Mesothelial cell of epicardium (in vitro differentiated cells): ENCODE data around the gene HSPB2. TPM values are rescaled to one million over a fixed set of nuclear protein-coding genes. Genes with fewer than 3 reads are reported as not detected.
A peak's percentile ranks its signal among the peaks of the same experiment; 100 is the strongest.

Source experiments
- DNase-seq, 2 experiments: peaks; one replicate each; pipeline ENCODE4 v3.0.0; 2021; ENCODE audit warnings: low spot score in 2 of 2; ENCODE audit not compliant: unreplicated experiment in 2 of 2
- H3K27ac Mint-ChIP-seq: 2 replicates; pipeline ENCODE4 v1.8.0; 2021; ENCODE audit warnings: mixed read lengths
- H3K27me3 Mint-ChIP-seq: 2 replicates; pipeline ENCODE4 v1.8.0; 2021; ENCODE audit warnings: low read depth, mixed read lengths
- H3K36me3 Mint-ChIP-seq: 2 replicates; pipeline ENCODE4 v1.8.0; 2021; ENCODE audit warnings: mixed read lengths
- H3K4me1 Mint-ChIP-seq: 2 replicates; pipeline ENCODE4 v1.8.0; 2021; ENCODE audit warnings: mixed read lengths
- H3K4me3 Mint-ChIP-seq: 2 replicates; pipeline ENCODE4 v1.8.0; 2021; ENCODE audit warnings: mild to moderate bottlenecking, moderate library complexity, mixed read lengths
- H3K9me3 Mint-ChIP-seq: 2 replicates; pipeline ENCODE4 v1.8.0; 2021; ENCODE audit warnings: mixed read lengths
- CTCF ChIP-seq: fragments of 200-600 bp; sonication (generic); IDR thresholded peaks from one replicate; pipeline ENCODE4 v1.5.0; 2021; ENCODE audit warnings: antibody characterized with exemption; ENCODE audit not compliant: unreplicated experiment
- total RNA-seq: library from RNA; stranded (reverse); gene quantifications from 3 replicates; pipeline ENCODE4 v1.2.1, GENCODE V29; 2021

Gene HSPB2
- total RNA-seq, 1 donor from 2014 or later, result 0.22 TPM

- no peak for DNase-seq
- H3K27ac Mint-ChIP-seq, result no peak overlapping the region
- no peaks in the 10 kb centered on the region for H3K9me3 Mint-ChIP-seq
- peaks cover 2% of the 10 kb centered on the region for H3K36me3 Mint-ChIP-seq
- no peak for TF ChIP-seq CTCF
- peaks cover 27% of the 10 kb centered on the region for H3K4me1 Mint-ChIP-seq
- no peak overlapping the region for H3K4me3 Mint-ChIP-seq
- no peaks in the 10 kb centered on the region for H3K27me3 Mint-ChIP-seq
These were observed 29.4 kb downstream of the HSPB2 start for GRCh38 chr11:111941963-111942362.

GRCh38 chr11:111942829-111943228 is 30.3 kb downstream of the HSPB2 start:
- H3K4me3 Mint-ChIP-seq, result no peak overlapping the region
- H3K27me3 Mint-ChIP-seq, result no peaks in the 10 kb centered on the region
- H3K9me3 Mint-ChIP-seq, result no peaks in the 10 kb centered on the region
- H3K36me3 Mint-ChIP-seq, result peaks cover 2% of the 10 kb centered on the region
- DNase-seq, result no peak
- no peak for TF ChIP-seq CTCF
- H3K4me1 Mint-ChIP-seq, result peaks cover 22% of the 10 kb centered on the region
- H3K27ac Mint-ChIP-seq, result no peak overlapping the region

- peaks cover 9% of the 10 kb centered on the region for H3K4me1 Mint-ChIP-seq
- TF ChIP-seq CTCF, result no peak
- H3K36me3 Mint-ChIP-seq, result peaks cover 2% of the 10 kb centered on the region
- peak overlapping the region; percentile 68 for H3K27ac Mint-ChIP-seq
- H3K27me3 Mint-ChIP-seq, result no peaks in the 10 kb centered on the region
- H3K9me3 Mint-ChIP-seq, result no peaks in the 10 kb centered on the region
- no peak overlapping the region for H3K4me3 Mint-ChIP-seq
- no peak for DNase-seq
These were observed 31.6 kb downstream of the HSPB2 start for GRCh38 chr11:111944139-111944538.

- H3K4me1 Mint-ChIP-seq, result peaks cover 6% of the 10 kb centered on the region
- H3K27me3 Mint-ChIP-seq, result no peaks in the 10 kb centered on the region
- no peak overlapping the region for H3K27ac Mint-ChIP-seq
- peaks cover 2% of the 10 kb centered on the region for H3K36me3 Mint-ChIP-seq
- DNase-seq, result no peak
- no peak for TF ChIP-seq CTCF
- H3K9me3 Mint-ChIP-seq, result no peaks in the 10 kb centered on the region
- no peak overlapping the region for H3K4me3 Mint-ChIP-seq
These were observed 32.1 kb downstream of the HSPB2 start for GRCh38 chr11:111944651-111945051.

- Mint-ChIP-seq H3K4me1 (peaks cover 4% of the 10 kb centered on the region), H3K9me3 (no peaks in the 10 kb centered on the region), H3K27ac (no peak overlapping the region), H3K4me3 (no peak overlapping the region), H3K27me3 (no peaks in the 10 kb centered on the region), H3K36me3 (peaks cover 2% of the 10 kb centered on the region)
- no peak for TF ChIP-seq CTCF
- no peak for DNase-seq
These were observed 32.7 kb downstream of the HSPB2 start for GRCh38 chr11:111945198-111945597.

- TF ChIP-seq CTCF, result no peak
- Mint-ChIP-seq H3K36me3 (peaks cover 2% of the 10 kb centered on the region), H3K27ac (no peak overlapping the region), H3K4me3 (no peak overlapping the region), H3K4me1 (peaks cover 4% of the 10 kb centered on the region), H3K27me3 (no peaks in the 10 kb centered on the region), H3K9me3 (no peaks in the 10 kb centered on the region)
- DNase-seq, result no peak
These were observed 34.0 kb downstream of the HSPB2 start for GRCh38 chr11:111946499-111946898.
